Measurements from ENCODE around the gene PYCARD.

DNA sequence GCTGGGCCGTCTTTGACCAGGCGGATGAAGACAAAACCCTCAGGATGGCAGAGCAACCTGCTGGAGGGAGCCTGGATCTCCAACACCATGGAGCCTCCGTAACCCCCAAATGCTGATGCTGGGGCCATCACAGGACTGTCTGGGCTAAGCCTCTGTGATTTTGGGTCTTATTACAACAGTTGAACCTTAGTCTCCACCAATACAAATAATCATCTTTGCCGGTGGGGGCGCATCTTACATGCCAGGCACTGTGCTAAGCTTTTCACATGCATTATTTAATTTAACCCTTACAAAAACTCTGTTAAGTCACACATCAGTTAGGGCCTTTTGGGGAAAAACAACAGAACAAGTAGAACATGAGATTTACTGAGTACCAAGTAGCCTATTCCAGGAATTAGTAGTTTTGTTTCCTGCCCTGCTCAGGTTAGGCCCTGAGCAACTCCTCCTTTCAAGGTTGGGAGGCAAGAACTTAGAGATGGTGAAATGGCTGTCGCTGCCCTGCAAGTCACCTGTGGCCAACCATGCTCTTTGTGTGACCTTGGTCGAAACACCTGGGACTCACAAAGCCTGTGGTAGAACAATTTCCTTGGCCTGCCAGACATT is 48.3 kb upstream of the PYCARD start:
- TF ChIP-seq POLR2A (IDR thresholded peaks at IDR 0.05): no peak
- TF ChIP-seq, protein P1, sequence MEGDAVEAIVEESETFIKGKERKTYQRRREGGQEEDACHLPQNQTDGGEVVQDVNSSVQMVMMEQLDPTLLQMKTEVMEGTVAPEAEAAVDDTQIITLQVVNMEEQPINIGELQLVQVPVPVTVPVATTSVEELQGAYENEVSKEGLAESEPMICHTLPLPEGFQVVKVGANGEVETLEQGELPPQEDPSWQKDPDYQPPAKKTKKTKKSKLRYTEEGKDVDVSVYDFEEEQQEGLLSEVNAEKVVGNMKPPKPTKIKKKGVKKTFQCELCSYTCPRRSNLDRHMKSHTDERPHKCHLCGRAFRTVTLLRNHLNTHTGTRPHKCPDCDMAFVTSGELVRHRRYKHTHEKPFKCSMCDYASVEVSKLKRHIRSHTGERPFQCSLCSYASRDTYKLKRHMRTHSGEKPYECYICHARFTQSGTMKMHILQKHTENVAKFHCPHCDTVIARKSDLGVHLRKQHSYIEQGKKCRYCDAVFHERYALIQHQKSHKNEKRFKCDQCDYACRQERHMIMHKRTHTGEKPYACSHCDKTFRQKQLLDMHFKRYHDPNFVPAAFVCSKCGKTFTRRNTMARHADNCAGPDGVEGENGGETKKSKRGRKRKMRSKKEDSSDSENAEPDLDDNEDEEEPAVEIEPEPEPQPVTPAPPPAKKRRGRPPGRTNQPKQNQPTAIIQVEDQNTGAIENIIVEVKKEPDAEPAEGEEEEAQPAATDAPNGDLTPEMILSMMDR (IDR thresholded peaks at IDR 0.05 in 8 of 11, conservative IDR thresholded peaks at IDR 0.05 in 3 of 11): no peak

All from spleen (tissue), 7 donors.